Testis (tissue), 2 donors: ENCODE measurements around the gene BRAF.

Source experiments
- POLR2A ChIP-seq: fragments of 450-650 bp; IDR thresholded peaks from one replicate; pipeline ENCODE4 v1.6.1; 2017; ENCODE audit warnings: antibody characterized with exemption, mild to moderate bottlenecking, moderate library complexity
- TF ChIP-seq, protein P1 (sequence below), 3 experiments: fragments of 450-650 bp in 2 of 3; fragments of 200-600 bp in 1 of 3; sonication (generic) in 1 of 3; IDR thresholded peaks; one replicate each; pipeline ENCODE4 v1.5.1; 2016 to 2019; ENCODE audit warnings: antibody characterized with exemption in 3 of 3, mild to moderate bottlenecking in 2 of 3, moderate library complexity in 1 of 3

DNA sequence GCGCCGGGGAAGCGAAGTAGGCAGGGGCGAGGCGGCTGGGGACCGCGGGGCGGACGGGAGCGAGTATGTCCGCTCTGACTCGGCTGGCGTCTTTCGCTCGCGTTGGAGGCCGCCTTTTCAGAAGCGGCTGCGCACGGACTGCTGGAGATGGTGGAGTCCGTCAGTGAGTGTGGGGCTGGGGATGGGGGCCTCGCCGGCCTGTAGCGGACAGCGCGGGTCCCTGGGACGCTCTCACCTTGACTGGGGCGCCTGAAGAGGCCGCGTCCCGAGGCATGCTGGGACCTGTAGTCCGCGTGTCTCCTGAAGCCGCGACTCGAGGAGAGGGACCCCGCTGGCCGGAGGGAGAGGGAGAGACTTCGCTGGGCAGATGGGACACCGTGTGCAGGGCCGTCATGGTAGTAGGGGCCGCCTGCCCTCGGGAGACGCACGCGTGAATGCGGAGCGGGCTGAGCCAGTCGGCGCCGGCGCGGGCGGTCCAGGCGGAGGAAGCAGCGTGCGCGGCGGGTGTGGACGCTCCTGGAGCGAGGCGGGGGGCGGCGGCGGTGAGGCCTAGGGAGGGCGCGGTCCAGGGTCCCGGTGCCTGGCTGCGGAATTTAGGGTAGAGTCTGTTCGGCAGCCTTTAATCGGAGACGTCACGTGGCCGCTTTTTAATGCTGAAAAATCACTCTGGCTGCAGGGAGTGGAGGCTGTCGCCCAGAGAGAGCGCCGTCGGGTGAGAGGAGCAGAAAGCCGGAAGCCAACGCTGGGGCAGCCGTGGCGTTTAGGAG, 227.9 kb downstream of the BRAF start, which contains the start of gene NDUFB2:
- TF ChIP-seq POLR2A, result peak; percentile 6
- TF ChIP-seq, protein P1, sequence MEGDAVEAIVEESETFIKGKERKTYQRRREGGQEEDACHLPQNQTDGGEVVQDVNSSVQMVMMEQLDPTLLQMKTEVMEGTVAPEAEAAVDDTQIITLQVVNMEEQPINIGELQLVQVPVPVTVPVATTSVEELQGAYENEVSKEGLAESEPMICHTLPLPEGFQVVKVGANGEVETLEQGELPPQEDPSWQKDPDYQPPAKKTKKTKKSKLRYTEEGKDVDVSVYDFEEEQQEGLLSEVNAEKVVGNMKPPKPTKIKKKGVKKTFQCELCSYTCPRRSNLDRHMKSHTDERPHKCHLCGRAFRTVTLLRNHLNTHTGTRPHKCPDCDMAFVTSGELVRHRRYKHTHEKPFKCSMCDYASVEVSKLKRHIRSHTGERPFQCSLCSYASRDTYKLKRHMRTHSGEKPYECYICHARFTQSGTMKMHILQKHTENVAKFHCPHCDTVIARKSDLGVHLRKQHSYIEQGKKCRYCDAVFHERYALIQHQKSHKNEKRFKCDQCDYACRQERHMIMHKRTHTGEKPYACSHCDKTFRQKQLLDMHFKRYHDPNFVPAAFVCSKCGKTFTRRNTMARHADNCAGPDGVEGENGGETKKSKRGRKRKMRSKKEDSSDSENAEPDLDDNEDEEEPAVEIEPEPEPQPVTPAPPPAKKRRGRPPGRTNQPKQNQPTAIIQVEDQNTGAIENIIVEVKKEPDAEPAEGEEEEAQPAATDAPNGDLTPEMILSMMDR (IDR thresholded peaks at IDR 0.05), result no peak
